Measurements from ENCODE around the gene LEFTY1. TPM values are rescaled to one million over a fixed set of nuclear protein-coding genes. Genes with fewer than 3 reads are reported as not detected.

The LEFTY1 gene
- total and polyA plus RNA-seq, 2 of the 4 experiments (the other 2 are of a cell fraction) = not detected

DNA sequence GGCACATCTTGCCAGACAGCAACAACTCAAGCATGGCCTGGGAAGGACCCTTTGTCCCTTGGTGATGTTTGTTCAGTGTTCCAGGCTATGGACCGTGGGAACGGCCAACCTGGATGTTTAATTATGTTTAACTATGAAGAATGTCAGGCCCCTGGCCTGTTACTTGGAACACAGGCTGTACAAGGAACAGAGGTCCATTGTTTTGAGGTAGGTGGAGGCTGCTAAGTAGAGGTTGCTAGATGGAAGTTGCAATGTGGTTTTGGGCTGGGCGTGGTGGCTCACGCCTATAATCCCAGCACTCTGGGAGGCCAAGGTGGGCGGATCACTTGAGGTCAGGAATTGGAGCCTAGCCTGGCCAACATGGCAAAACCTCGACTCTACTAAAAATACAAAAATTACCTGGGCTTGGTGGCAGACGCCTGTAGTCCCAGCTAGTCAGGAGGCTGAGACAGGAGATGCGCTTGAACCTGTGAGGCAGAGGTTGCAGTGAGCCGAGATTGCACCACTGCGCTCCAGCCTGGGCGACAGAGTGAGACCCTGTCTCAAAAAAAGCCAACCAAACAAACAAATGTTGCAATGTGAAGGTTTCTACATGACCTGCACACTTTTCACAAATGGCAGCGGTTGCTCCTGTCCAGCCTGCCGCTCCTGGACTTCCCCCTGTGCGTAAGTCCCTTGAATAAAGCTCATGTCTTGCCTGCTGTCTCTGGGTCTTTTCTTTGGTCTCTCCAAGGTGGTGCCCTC is 2.5 kb upstream of the LEFTY1 start:
- H4K20me1 ChIP-seq (ENCODE audit: insufficient read depth, low read length) = no peaks in the 10 kb centered on the region
- no peaks in the 10 kb centered on the region for H3K4me1 ChIP-seq (ENCODE audit: control insufficient read depth, insufficient read depth, low read length)
- H3K56ac ChIP-seq (ENCODE audit: extremely low read depth, insufficient read depth, low read length) = no peak overlapping the region
- H2AK9ac ChIP-seq (replicated peaks; ENCODE audit: low read depth, low read length, poor library complexity) = no peak overlapping the region
- ChIA-PET CTCF (no interaction called here), POLR2A (ENCODE audit: unreplicated experiment) (no interaction called here)
- H3K9me3 ChIP-seq (ENCODE audit: control insufficient read depth, insufficient read depth, low read length) = no peaks in the 10 kb centered on the region
- no peak overlapping the region for H3K27ac ChIP-seq (ENCODE audit: insufficient read depth, low read length)
- intact Hi-C loops (cut with micrococcal nuclease) = no loop called here
- no peaks in the 10 kb centered on the region for H3K36me3 ChIP-seq (ENCODE audit: control insufficient read depth, insufficient read depth, low read length)
- no peak overlapping the region for H2AFZ ChIP-seq (replicated peaks; ENCODE audit: low read length, poor library complexity)
- H3K9me1 ChIP-seq (ENCODE audit: insufficient read depth, low read length) = no peaks in the 10 kb centered on the region
- 90% methylated on average over 6 of the region's 14 CpGs; no CpG with 5 or more reads in 1 of the 2 experiments for WGBS, 2 experiments (ENCODE audit: extremely low coverage in 2 of 2, insufficient read length in 1 of 2)
- H3K14ac ChIP-seq (replicated peaks; ENCODE audit: low read depth, low read length) = no peak overlapping the region
- no peak overlapping the region for H3K4me3 ChIP-seq (ENCODE audit: insufficient read depth, low read depth, low read length)
- no peak overlapping the region for H3K9ac ChIP-seq (ENCODE audit: low read depth, low read length)
- no peak overlapping the region for H3K23ac ChIP-seq (ENCODE audit: low read depth, low read length)
- no peak overlapping the region for H4K8ac ChIP-seq (ENCODE audit: low read depth in 2 of 2, low read length in 2 of 2)
- ATAC-seq (ENCODE audit: low read depth) (no peak), DNase-seq (no peak)
- H3K27me3 ChIP-seq (ENCODE audit: control insufficient read depth, insufficient read depth, low read length) = no peaks in the 10 kb centered on the region
- no peak overlapping the region for H3K4ac ChIP-seq (ENCODE audit: low read depth, low read length)
- no peak overlapping the region for H4K91ac ChIP-seq (ENCODE audit: insufficient read depth, low read depth, low read length)
- TF ChIP-seq, protein P1, sequence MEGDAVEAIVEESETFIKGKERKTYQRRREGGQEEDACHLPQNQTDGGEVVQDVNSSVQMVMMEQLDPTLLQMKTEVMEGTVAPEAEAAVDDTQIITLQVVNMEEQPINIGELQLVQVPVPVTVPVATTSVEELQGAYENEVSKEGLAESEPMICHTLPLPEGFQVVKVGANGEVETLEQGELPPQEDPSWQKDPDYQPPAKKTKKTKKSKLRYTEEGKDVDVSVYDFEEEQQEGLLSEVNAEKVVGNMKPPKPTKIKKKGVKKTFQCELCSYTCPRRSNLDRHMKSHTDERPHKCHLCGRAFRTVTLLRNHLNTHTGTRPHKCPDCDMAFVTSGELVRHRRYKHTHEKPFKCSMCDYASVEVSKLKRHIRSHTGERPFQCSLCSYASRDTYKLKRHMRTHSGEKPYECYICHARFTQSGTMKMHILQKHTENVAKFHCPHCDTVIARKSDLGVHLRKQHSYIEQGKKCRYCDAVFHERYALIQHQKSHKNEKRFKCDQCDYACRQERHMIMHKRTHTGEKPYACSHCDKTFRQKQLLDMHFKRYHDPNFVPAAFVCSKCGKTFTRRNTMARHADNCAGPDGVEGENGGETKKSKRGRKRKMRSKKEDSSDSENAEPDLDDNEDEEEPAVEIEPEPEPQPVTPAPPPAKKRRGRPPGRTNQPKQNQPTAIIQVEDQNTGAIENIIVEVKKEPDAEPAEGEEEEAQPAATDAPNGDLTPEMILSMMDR (conservative IDR thresholded peaks at IDR 0.05; ENCODE audit: low read depth, low read length) = no peak
- TF ChIP-seq MXI1 (IDR thresholded peaks at IDR 0.05; ENCODE audit: borderline replicate concordance, low read depth, low read length) (no peak), RFX5 (IDR thresholded peaks at IDR 0.05; ENCODE audit: low read depth, low read length) (no peak), FOS (IDR thresholded peaks at IDR 0.05; ENCODE audit: low read depth, low read length) (no peak), RAD21 (IDR thresholded peaks at IDR 0.05; ENCODE audit: low read length) (no peak), MAFK (IDR thresholded peaks at IDR 0.05; ENCODE audit: low read depth, low read length) (no peak)
- no peak overlapping the region for H2BK5ac ChIP-seq (ENCODE audit: low read depth, low read length, poor library complexity, severe bottlenecking)
- no peak overlapping the region for H2BK20ac ChIP-seq (ENCODE audit: low read depth, low read length)
- dilution Hi-C loops (cut with HindIII; ENCODE audit: low sequenced_read_pairs, unreplicated experiment) = no loop called here
- H2BK120ac ChIP-seq (ENCODE audit: low read depth, low read length) = no peak overlapping the region
- H2AK5ac ChIP-seq (ENCODE audit: low read depth, low read length) = no peak overlapping the region
- in situ Hi-C loops (cut with MboI; ENCODE audit: low sequenced_read_pairs) = no loop called here
- H3K79me1 ChIP-seq (ENCODE audit: low read depth in 1 of 2, low read length in 2 of 2) = no peaks in the 10 kb centered on the region
- no peak overlapping the region for H4K5ac ChIP-seq (ENCODE audit: low read depth, low read length)
- BruUV-seq (replicated peaks) = no TSS peak
- H2BK15ac ChIP-seq (ENCODE audit: low read depth, low read length) = no peak overlapping the region
- no peak overlapping the region for H3K18ac ChIP-seq (ENCODE audit: low read depth, low read length)
- H3K4me2 ChIP-seq (ENCODE audit: low read depth, low read length) = no peak overlapping the region
